H1 (cell line): ENCODE results near the gene CUTA. TPM values are rescaled to one million over a fixed set of nuclear protein-coding genes. Genes with fewer than 3 reads are reported as not detected.
A peak's percentile ranks its signal among the peaks of the same experiment; 100 is the strongest.

Experiments
- CTCF ChIA-PET: fragments of 300-600 bp; sonication (Branson Sonifier 250); formaldehyde crosslinking; loops from one replicate; lab custom pipeline; 2021; ENCODE audit not compliant: partially characterized antibody; lab: Charles Lee
- POLR2A ChIA-PET: fragments of 300-600 bp; sonication (Branson Sonifier 250); formaldehyde crosslinking; loops from one replicate; lab custom pipeline; 2021; ENCODE audit warnings: inconsistent platforms; ENCODE audit not compliant: partially characterized antibody; lab: Charles Lee
- DNase-seq, 2 experiments: peaks; one replicate each; pipeline versions ENCODE4 v3.0.0 to v3.0.0-alpha.2; 2010 to 2022; ENCODE audit warnings: low spot score in 2 of 2, low read depth in 1 of 2, mixed read lengths in 1 of 2
- FAIRE-seq: peaks from 2 replicates; lab custom pipeline; 2011; peaks lifted over from hg19 to GRCh38; lab: Jason Lieb, UNC
- H2AFZ ChIP-seq: 2 replicates; pipeline ENCODE4 v1.8.1; 2012; ENCODE audit warnings: low read length, inconsistent platforms
- H2AK5ac ChIP-seq: 2 replicates; pipeline ENCODE4 v1.6.1; 2013; ENCODE audit warnings: low read depth, low read length
- H2BK120ac ChIP-seq: replicated peaks from 2 replicates; pipeline ENCODE3; 2013; ENCODE audit warnings: low read depth, low read length, inconsistent platforms
- H2BK12ac ChIP-seq: 2 replicates; pipeline ENCODE4 v1.6.1; 2013; ENCODE audit warnings: low read depth, low read length
- H2BK15ac ChIP-seq: 2 replicates; pipeline ENCODE4 v1.6.1; 2013; ENCODE audit warnings: low read length
- H2BK20ac ChIP-seq: 2 replicates; pipeline ENCODE4 v1.6.1; 2013; ENCODE audit warnings: low read length
- H2BK5ac ChIP-seq: 2 replicates; pipeline ENCODE4 v1.6.1; 2013; ENCODE audit warnings: low read depth, low read length
- H3K14ac ChIP-seq: 2 replicates; pipeline ENCODE4 v1.6.1; 2013; ENCODE audit warnings: inconsistent platforms; ENCODE audit not compliant: insufficient read length
- H3K18ac ChIP-seq: 2 replicates; pipeline ENCODE4 v1.6.1; 2013; ENCODE audit warnings: low read length; ENCODE audit errors: extremely low read depth
- H3K23ac ChIP-seq: 2 replicates; pipeline ENCODE4 v1.6.1; 2013; ENCODE audit warnings: inconsistent platforms; ENCODE audit not compliant: insufficient read length
- H3K23me2 ChIP-seq: 2 replicates; pipeline ENCODE4 v1.6.1; 2013; ENCODE audit warnings: low read depth, low read length
- H3K27ac ChIP-seq: 2 replicates; pipeline ENCODE4 v1.6.1; 2011; ENCODE audit warnings: low read depth, low read length, inconsistent platforms
- H3K27me3 ChIP-seq, 4 experiments: replicated peaks in 1 of 4; 1 replicate in 1 of 4; 2 replicates in 3 of 4; pipeline versions ENCODE4 v1.6.1 to v1.8.1; 2011 to 2013; ENCODE audit warnings: low read length in 3 of 4, mild to moderate bottlenecking in 3 of 4, inconsistent platforms in 2 of 4, mixed read lengths in 2 of 4, moderate library complexity in 1 of 4; ENCODE audit not compliant: control insufficient read depth in 3 of 4, insufficient read depth in 3 of 4; ENCODE audit errors: extremely low read depth in 1 of 4
- H3K36me3 ChIP-seq, 4 experiments: 2 replicates each; pipeline versions ENCODE4 v1.6.1 to v1.8.1; 2011 to 2013; ENCODE audit warnings: mild to moderate bottlenecking in 4 of 4, low read length in 3 of 4, moderate library complexity in 2 of 4, control low read depth in 1 of 4, inconsistent platforms in 1 of 4; ENCODE audit not compliant: insufficient read depth in 4 of 4, control insufficient read depth in 2 of 4
- H3K4ac ChIP-seq: replicated peaks from 2 replicates; pipeline ENCODE3; 2013; ENCODE audit warnings: low read length, low read depth, mixed read lengths, inconsistent platforms; ENCODE audit not compliant: insufficient read length
- H3K4me1 ChIP-seq, 4 experiments: replicated peaks in 1 of 4; 1 replicate in 1 of 4; 2 replicates in 3 of 4; pipeline versions ENCODE4 v1.6.1 to v1.8.1; 2011 to 2013; ENCODE audit warnings: low read length in 3 of 4, inconsistent platforms in 2 of 4, mixed read lengths in 1 of 4; ENCODE audit not compliant: insufficient read depth in 4 of 4, control insufficient read depth in 3 of 4
- H3K4me2 ChIP-seq, 2 experiments: 2 replicates each; pipeline versions ENCODE4 v1.6.1 to v1.8.1; 2011 to 2013; ENCODE audit warnings: low read depth in 2 of 2, low read length in 2 of 2, control low read depth in 1 of 2, inconsistent platforms in 1 of 2, mild to moderate bottlenecking in 1 of 2; ENCODE audit not compliant: insufficient read depth in 1 of 2
- H3K4me3 ChIP-seq, 4 experiments: fragments of 200-600, 300-600 bp in 1 of 4; sonication (generic), shearing (Covaris generic), sonication (Bioruptor Twin) in 1 of 4; 2 replicates each; pipeline versions ENCODE4 v1.5.1 to v1.8.1; 2011 to 2016; ENCODE audit warnings: low read length in 4 of 4, low read depth in 3 of 4, control low read depth in 2 of 4, inconsistent platforms in 2 of 4, mild to moderate bottlenecking in 2 of 4, mixed read lengths in 1 of 4, moderate library complexity in 1 of 4; ENCODE audit not compliant: insufficient read depth in 2 of 4; ENCODE audit errors: extremely low read depth in 1 of 4
- H3K56ac ChIP-seq: replicated peaks from 2 replicates; pipeline ENCODE3; 2013; ENCODE audit warnings: low read depth, mild to moderate bottlenecking, mixed read lengths, low read length, inconsistent platforms; ENCODE audit not compliant: insufficient read length
- H3K79me1 ChIP-seq: 2 replicates; pipeline ENCODE4 v1.6.1; 2013; ENCODE audit warnings: low read depth, low read length, control low read depth
- H3K79me2 ChIP-seq, 2 experiments: 2 replicates each; pipeline versions ENCODE4 v1.6.1 to v1.8.1; 2012 to 2013; ENCODE audit warnings: low read length in 2 of 2, mild to moderate bottlenecking in 2 of 2, inconsistent platforms in 1 of 2; ENCODE audit not compliant: insufficient read depth in 2 of 2, control insufficient read depth in 1 of 2
- H3K9ac ChIP-seq, 4 experiments: replicated peaks in 1 of 4; 1 replicate in 1 of 4; 2 replicates in 3 of 4; pipeline versions ENCODE4 v1.6.1 to v1.8.1; 2011 to 2013; ENCODE audit warnings: low read depth in 3 of 4, low read length in 3 of 4, control low read depth in 2 of 4, mild to moderate bottlenecking in 2 of 4, moderate library complexity in 2 of 4, inconsistent platforms in 1 of 4; ENCODE audit errors: extremely low read depth in 1 of 4
- H3K9me3 ChIP-seq, 2 experiments: 2 replicates each; pipeline versions ENCODE4 v1.6.1 to v1.8.1; 2012 to 2013; ENCODE audit warnings: mild to moderate bottlenecking in 2 of 2, moderate library complexity in 2 of 2, control low read depth in 1 of 2, inconsistent platforms in 1 of 2, low read depth in 1 of 2, low read length in 1 of 2, mixed read lengths in 1 of 2; ENCODE audit not compliant: insufficient read depth in 2 of 2
- H4K20me1 ChIP-seq, 2 experiments: replicated peaks in 1 of 2; 2 replicates each; pipeline versions ENCODE3 to v1.8.1; 2011 to 2013; ENCODE audit warnings: inconsistent platforms in 2 of 2, low read length in 2 of 2, mild to moderate bottlenecking in 1 of 2; ENCODE audit not compliant: insufficient read depth in 2 of 2, control insufficient read depth in 1 of 2
- H4K5ac ChIP-seq: 2 replicates; pipeline ENCODE4 v1.6.1; 2013; ENCODE audit warnings: low read length, low read depth, mixed read lengths, inconsistent platforms; ENCODE audit not compliant: insufficient read length
- H4K8ac ChIP-seq: 2 replicates; pipeline ENCODE4 v1.8.0; 2013; ENCODE audit warnings: mild to moderate bottlenecking, moderate library complexity, low read length, inconsistent platforms; ENCODE audit not compliant: insufficient read depth; ENCODE audit errors: extremely low read depth
- H4K91ac ChIP-seq: replicated peaks from 2 replicates; pipeline ENCODE3; 2013; ENCODE audit warnings: low read length, mixed read lengths, inconsistent platforms; ENCODE audit not compliant: insufficient read length
- ATF3 ChIP-seq: IDR thresholded peaks from 2 replicates; pipeline ENCODE4 v1.6.1; 2011; ENCODE audit warnings: low read depth, mild to moderate bottlenecking, low read length; ENCODE audit not compliant: insufficient read depth
- CBX5 ChIP-seq: fragments of 300-800, 300-1000 bp; sonication (generic); IDR thresholded peaks from 2 replicates; pipeline ENCODE4 v1.7.1; 2016; ENCODE audit warnings: antibody characterized with exemption, low read length, low read depth
- CTCF ChIP-seq, 3 experiments: IDR thresholded peaks; 1 replicate in 2 of 3; 2 replicates in 1 of 3; pipeline versions ENCODE4 v1.5.1 to v1.6.1; 2011; ENCODE audit warnings: low read length in 3 of 3, mild to moderate bottlenecking in 3 of 3, inconsistent platforms in 2 of 3, low read depth in 1 of 3, moderate library complexity in 1 of 3; ENCODE audit not compliant: insufficient read depth in 1 of 3; ENCODE audit errors: control extremely low read depth in 1 of 3
- MAX ChIP-seq: IDR thresholded peaks from 2 replicates; pipeline ENCODE4 v1.6.1; 2012; ENCODE audit warnings: inconsistent platforms
- POLR2A ChIP-seq, 2 experiments: IDR thresholded peaks; 1 replicate in 1 of 2; 2 replicates in 1 of 2; pipeline ENCODE4 v1.6.1; 2011; ENCODE audit warnings: low read depth in 2 of 2, low read length in 2 of 2, mild to moderate bottlenecking in 2 of 2; ENCODE audit errors: control extremely low read depth in 1 of 2
- RNF2 ChIP-seq: fragments of 200-900, 300-1000 bp; sonication (generic); IDR thresholded peaks from 2 replicates; pipeline ENCODE4 v1.7.1; 2016; ENCODE audit warnings: borderline replicate concordance, low read depth, mild to moderate bottlenecking, antibody characterized with exemption, low read length; ENCODE audit not compliant: poor library complexity, severe bottlenecking; ENCODE audit errors: missing control alignments
- TBP ChIP-seq: IDR thresholded peaks from 2 replicates; pipeline ENCODE4 v1.6.1; 2011; ENCODE audit warnings: low read depth, low read length, improper control_type of control experiment
- USF2 ChIP-seq: IDR thresholded peaks from 2 replicates; pipeline ENCODE4 v1.6.1; 2011; ENCODE audit warnings: low read length, improper control_type of control experiment
- WGBS, 2 experiments: shearing (Covaris generic) in 1 of 2; methylation state at CpG; one replicate each; pipeline versions ENCODE4 v1.1.6 to v1.1.7; 2013 to 2015; ENCODE audit warnings: low lambda C conversion rate in 2 of 2, mixed read lengths in 2 of 2, inconsistent platforms in 1 of 2, low coverage in 1 of 2, missing lambda C conversion rate in 1 of 2; ENCODE audit not compliant: insufficient replicate concordance in 2 of 2, insufficient coverage in 1 of 2, insufficient read length in 1 of 2; ENCODE audit errors: extremely low coverage in 1 of 2, missing lambda C conversion rate in 1 of 2; 5-methylcytosine and 5-hydroxymethylcytosine counted together
- polyA plus RNA-seq, 7 experiments: library from polyadenylated mRNA; depleted of rRNA in 3 of 7; stranded (reverse) in 5 of 7; unstranded in 2 of 7; fragments of >200 nt in 5 of 7; fragments of 200-250 nt in 2 of 7; gene quantifications; 1 replicate in 5 of 7; 2 replicates in 1 of 7; 4 replicates in 1 of 7; pipeline versions ENCODE4 v1.2.1 to v1.2.3, GENCODE V29; 2011 to 2013; ENCODE audit warnings: missing spikeins in 2 of 7, mixed read lengths in 2 of 7
- total RNA-seq: library from RNA; stranded (reverse); fragmentation: NEBNext Ultra II Directional; extraction: Animal tissue kit (Norgen Biotek cat#: 25700); gene quantifications from 2 replicates; pipeline ENCODE4 v1.2.1, GENCODE V29; 2021

Gene CUTA
- total and polyA plus RNA-seq, 2 of the 8 experiments (the other 6 are each of a cell fraction or from before 2014, with no cell fraction given): 297 to 460 TPM

- Histone ChIP-seq H3K14ac (no peak overlapping the region), H2BK15ac (no peak overlapping the region), H3K56ac (no peak overlapping the region), H3K27ac (no peak overlapping the region), H3K4me1 (peaks cover 0 to 5% (median 4%) of the 10 kb centered on the region in 4 experiments; a peak in 6 of 7 replicates), H3K9me3 (no peaks in the 10 kb centered on the region), H3K79me1 (peaks cover 5% of the 10 kb centered on the region; the same call in 1 of the 2 replicates), H3K4ac (no peak overlapping the region), H2BK120ac (no peak overlapping the region), H3K4me2 (peak overlapping the region; percentile 69 to 81), H2BK5ac (peak overlapping the region; percentile 44; the same call in 1 of the 2 replicates), H3K27me3 (no peaks in the 10 kb centered on the region), H3K18ac (no peak overlapping the region), H2BK20ac (no peak overlapping the region), H2BK12ac (no peak overlapping the region), H4K20me1 (no peaks in the 10 kb centered on the region), H3K9ac (peak overlapping the region; percentile 2 to 75 (median 69)), H3K23me2 (peaks cover 9% of the 10 kb centered on the region), H3K23ac (no peak overlapping the region), H3K4me3 (peak overlapping the region; percentile 52 to 93 (median 88)), H4K5ac (no peak overlapping the region), H3K36me3 (peaks cover 11 to 32% (median 16%) of the 10 kb centered on the region in 4 experiments; a peak in 7 of 8 replicates), H2AK5ac (no peak overlapping the region), H4K8ac (no peak overlapping the region), H3K79me2 (peaks cover 0 to 13% of the 10 kb centered on the region in 2 experiments; a peak in 2 of 4 replicates), H4K91ac (peak overlapping the region; percentile 35), H2AFZ (no peak overlapping the region)
- FAIRE-seq: no peak
- WGBS, 2 experiments: 70% methylated on average over 16 of the region's 16 CpGs; no CpG with 5 or more reads in 1 of the 2 experiments
- ChIA-PET CTCF (interaction anchor here (1.2 to 1.6 kb wide), 4 partner anchors 10 to 125 kb away, joined by 3 to 7 read pairs (median 3); partner anchors contain the start of gene BAK1), POLR2A (interaction anchor here (0.7 to 17.2 kb wide), 18 partner anchors 9 to 178 kb away, joined by 3 to 381 read pairs (median 8); partner anchors contain the start of genes B3GALT4, BAK1, CUTA and KIFC1)
- DNase-seq: no peak
- TF ChIP-seq CTCF (IDR thresholded peaks at IDR 0.05; ENCODE audit: control extremely low read depth in 1 of 3, insufficient read depth in 1 of 3, low read depth in 1 of 3, low read length in 3 of 3) (no peak; a peak in 1 of 4 replicates), ATF3 (no peak), CBX5 (no peak), POLR2A (IDR thresholded peaks at IDR 0.05; ENCODE audit: control extremely low read depth in 1 of 2, low read depth in 2 of 2, low read length in 2 of 2) (no peak), TBP (no peak), RNF2 (no peak), USF2 (no peak), MAX (no peak)
These were observed 37.1 kb upstream of the CUTA start for GRCh38 chr6:33455051-33455450.
